NT2/D1 (cell line): ENCODE data around the gene CD200R1L.

Source experiments
- DNase-seq: peaks from one replicate; pipeline ENCODE4 v3.0.0-alpha.2; 2011; ENCODE audit warnings: low read depth, low spot score
- H3K27me3 ChIP-seq: 2 replicates; pipeline ENCODE4 v1.6.0; 2011; ENCODE audit warnings: mild to moderate bottlenecking; ENCODE audit not compliant: insufficient read length, insufficient read depth
- H3K36me3 ChIP-seq: 2 replicates; pipeline ENCODE4 v1.6.1; 2011; ENCODE audit warnings: mild to moderate bottlenecking, low read length, mixed read lengths; ENCODE audit not compliant: insufficient read depth, insufficient read length
- H3K4me1 ChIP-seq: 2 replicates; pipeline ENCODE4 v1.5.1; 2011; ENCODE audit not compliant: insufficient read depth, insufficient read length
- H3K4me3 ChIP-seq: 2 replicates; pipeline ENCODE4 v1.5.1; 2011; ENCODE audit warnings: low read depth; ENCODE audit not compliant: insufficient read length
- H3K9ac ChIP-seq: 2 replicates; pipeline ENCODE4 v1.6.0; 2011; ENCODE audit warnings: low read depth; ENCODE audit not compliant: insufficient read length
- H3K9me3 ChIP-seq: 2 replicates; pipeline ENCODE4 v1.5.1; 2011; ENCODE audit warnings: mild to moderate bottlenecking, low read length; ENCODE audit not compliant: insufficient read depth
- SUZ12 ChIP-seq: IDR thresholded peaks from 2 replicates; pipeline ENCODE4 v1.6.1; 2011; ENCODE audit not compliant: insufficient read length, insufficient read depth; ENCODE audit errors: extremely low read depth
- YY1 ChIP-seq: IDR thresholded peaks from 2 replicates; pipeline ENCODE4 v1.6.1; 2011; ENCODE audit not compliant: insufficient read length, insufficient read depth
- ZNF274 ChIP-seq: IDR thresholded peaks from 2 replicates; pipeline ENCODE4 v1.6.1; 2011; ENCODE audit warnings: mild to moderate bottlenecking, low read depth, low read length

The CD200R1L gene

DNA sequence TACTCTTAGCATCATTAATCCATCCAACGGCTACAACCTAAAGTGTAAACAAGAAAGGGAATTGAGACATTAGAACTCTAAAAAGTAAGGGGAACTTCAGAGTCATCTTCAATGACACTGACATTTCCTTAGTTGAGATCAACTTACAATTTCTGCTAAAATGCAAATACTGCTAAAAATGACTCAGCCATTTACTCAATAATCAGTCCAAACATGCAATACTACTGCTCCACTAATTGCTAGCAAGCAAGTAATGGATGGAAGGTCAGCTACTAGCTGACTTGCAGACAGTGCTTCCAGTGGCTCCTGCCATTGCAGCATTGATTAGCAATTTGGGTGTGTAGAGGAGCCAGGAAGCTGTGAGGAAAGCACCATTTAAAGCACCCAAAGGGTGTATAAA, 28.4 kb downstream of the CD200R1L start:
- H3K9me3 ChIP-seq = no peaks in the 10 kb centered on the region
- H3K4me1 ChIP-seq = no peaks in the 10 kb centered on the region
- no peak overlapping the region for H3K4me3 ChIP-seq
- TF ChIP-seq YY1 = no peak
- no peaks in the 10 kb centered on the region for H3K36me3 ChIP-seq
- no peak overlapping the region for H3K9ac ChIP-seq
- DNase-seq = no peak
- no peaks in the 10 kb centered on the region for H3K27me3 ChIP-seq

DNA sequence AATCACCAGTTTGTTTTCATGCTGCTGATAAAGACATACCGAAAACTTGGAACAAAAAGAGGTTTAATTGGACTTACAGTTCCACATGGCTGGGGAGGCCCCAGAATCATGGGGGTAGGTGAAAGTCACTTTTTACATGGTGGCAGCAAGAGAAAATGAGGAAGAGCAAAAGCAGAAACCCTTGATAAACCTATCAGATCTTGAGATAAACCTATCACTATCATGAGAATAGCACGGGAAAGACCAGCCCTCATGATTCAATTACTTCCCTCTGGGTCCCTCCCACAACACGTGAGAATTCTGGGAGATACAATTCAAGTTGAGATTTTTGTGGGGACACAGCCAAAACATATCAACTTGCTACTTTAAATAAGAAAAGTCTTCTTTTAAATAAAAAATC, 28.9 kb downstream of the CD200R1L start:
- Histone ChIP-seq H3K27me3 (no peaks in the 10 kb centered on the region), H3K9me3 (no peaks in the 10 kb centered on the region), H3K9ac (no peak overlapping the region), H3K4me3 (no peak overlapping the region), H3K36me3 (no peaks in the 10 kb centered on the region), H3K4me1 (no peaks in the 10 kb centered on the region)
- TF ChIP-seq YY1 (no peak), ZNF274 (no peak), SUZ12 (no peak)
- no peak for DNase-seq

DNA sequence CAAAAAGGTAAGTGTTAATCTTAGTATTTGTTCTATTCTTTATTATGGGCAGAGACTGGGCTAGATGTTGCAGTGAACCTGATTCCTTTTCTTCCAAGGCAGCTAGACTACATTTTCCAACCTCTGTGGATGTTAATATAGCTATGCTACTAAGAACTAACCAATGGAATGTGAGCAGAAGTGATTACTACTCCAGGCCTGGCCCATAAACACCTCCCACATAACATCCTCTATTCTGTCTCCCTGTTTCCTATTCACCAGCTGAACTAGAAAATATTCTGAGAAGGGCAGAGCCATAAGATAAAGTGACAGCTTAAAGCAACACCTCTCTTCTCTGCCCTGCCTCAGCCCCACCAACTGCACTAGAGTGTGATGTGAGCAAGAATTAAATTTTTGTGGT, 29.4 kb downstream of the CD200R1L start:
- DNase-seq = no peak
- no peak overlapping the region for H3K9ac ChIP-seq
- H3K36me3 ChIP-seq = no peaks in the 10 kb centered on the region
- no peaks in the 10 kb centered on the region for H3K4me1 ChIP-seq
- H3K27me3 ChIP-seq = no peaks in the 10 kb centered on the region
- H3K4me3 ChIP-seq = no peak overlapping the region
- no peak for TF ChIP-seq YY1
- TF ChIP-seq SUZ12 = no peak
- no peak for TF ChIP-seq ZNF274
- H3K9me3 ChIP-seq = no peaks in the 10 kb centered on the region

DNA sequence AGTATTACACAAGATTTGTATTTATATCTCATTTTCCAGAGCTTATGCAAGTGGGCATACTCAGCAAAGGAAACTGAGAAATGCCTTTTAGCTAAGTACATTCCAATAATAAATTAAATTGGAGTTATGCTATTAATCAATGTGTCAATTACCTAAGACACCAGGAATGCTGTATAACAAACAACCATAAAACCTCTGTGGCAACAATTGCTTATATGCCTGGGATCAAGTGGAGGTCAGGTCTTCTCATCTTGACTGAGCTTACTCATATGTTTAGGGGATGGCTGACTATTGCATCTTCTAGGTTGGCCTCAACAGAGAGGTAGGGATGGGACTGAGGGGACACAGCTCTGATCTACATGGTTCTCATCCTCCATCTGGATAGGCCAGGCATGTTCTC, 30.7 kb downstream of the CD200R1L start:
- Histone ChIP-seq H3K27me3 (no peaks in the 10 kb centered on the region), H3K4me3 (no peak overlapping the region), H3K4me1 (no peaks in the 10 kb centered on the region), H3K9me3 (no peaks in the 10 kb centered on the region), H3K9ac (no peak overlapping the region), H3K36me3 (no peaks in the 10 kb centered on the region)
- no peak for DNase-seq
- no peak for TF ChIP-seq ZNF274
- no peak for TF ChIP-seq SUZ12
- TF ChIP-seq YY1 = no peak

DNA sequence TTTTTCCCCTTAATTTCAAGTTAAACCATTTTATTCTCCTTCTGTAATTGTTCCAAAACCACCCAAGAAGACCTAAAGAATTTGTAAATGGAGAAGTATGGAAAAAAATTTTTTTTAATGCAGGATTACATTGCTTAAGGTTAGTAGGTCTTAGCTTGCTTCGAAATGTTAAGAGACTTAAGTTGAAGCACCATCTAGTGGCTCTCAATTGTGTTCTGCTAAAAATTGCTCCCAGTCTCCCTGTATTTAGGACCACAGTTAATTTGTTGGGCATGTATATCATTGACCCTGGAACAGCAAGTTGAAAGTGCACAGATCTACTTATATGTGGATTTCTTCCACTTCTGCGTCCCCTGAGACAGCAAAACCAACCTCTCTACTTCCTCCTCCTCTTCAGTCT, 32.4 kb downstream of the CD200R1L start:
- no peak overlapping the region for H3K9ac ChIP-seq
- TF ChIP-seq YY1 (no peak), ZNF274 (no peak), SUZ12 (no peak)
- DNase-seq = no peak
- H3K4me1 ChIP-seq = no peaks in the 10 kb centered on the region
- no peaks in the 10 kb centered on the region for H3K9me3 ChIP-seq
- no peaks in the 10 kb centered on the region for H3K27me3 ChIP-seq
- H3K4me3 ChIP-seq = no peak overlapping the region
- no peaks in the 10 kb centered on the region for H3K36me3 ChIP-seq

DNA sequence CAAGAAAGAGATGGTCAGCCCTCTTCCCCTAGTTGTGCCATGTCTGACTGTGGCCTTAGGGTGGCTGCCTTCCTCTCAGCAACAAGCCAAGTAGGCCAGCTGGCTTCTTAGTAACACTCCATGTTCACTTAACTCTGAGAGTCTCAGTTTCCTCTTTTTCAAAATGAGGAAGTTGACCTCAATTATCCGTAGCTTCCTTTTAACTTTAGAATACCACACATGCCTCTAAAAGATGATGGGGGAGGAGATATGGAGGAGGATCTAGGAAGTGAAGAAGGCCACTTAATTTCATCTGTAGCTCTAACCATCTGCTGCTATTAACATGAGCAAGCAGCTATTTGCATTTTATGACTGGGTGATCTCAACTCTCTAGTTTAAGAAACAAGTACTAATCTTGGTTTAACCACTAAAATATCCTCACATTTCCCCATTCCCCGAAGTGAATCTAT, 32.9 kb downstream of the CD200R1L start:
- Histone ChIP-seq H3K4me3 (no peak overlapping the region), H3K9ac (no peak overlapping the region), H3K4me1 (no peaks in the 10 kb centered on the region), H3K9me3 (no peaks in the 10 kb centered on the region), H3K36me3 (no peaks in the 10 kb centered on the region), H3K27me3 (no peaks in the 10 kb centered on the region)
- TF ChIP-seq ZNF274 = no peak
- no peak for TF ChIP-seq YY1
- no peak for TF ChIP-seq SUZ12
- no peak for DNase-seq

DNA sequence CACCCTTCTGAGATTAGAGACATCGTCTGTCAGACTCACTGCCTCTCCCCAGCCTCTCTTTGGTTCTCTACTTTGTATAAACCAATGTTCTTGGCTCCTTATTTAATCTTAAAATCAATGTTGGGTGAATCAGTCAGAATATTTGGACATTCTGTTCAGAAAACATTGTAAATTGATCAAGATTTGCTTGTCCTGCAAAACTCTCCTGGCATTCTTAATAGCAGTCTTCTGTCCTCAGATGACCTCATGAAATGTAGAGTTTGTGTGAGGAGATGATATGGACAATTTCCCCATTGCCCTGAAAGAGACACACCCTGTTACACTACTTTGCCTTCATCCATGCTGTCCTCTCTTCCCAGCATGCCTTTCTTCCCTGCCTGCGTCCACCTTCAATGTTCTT, 33.6 kb downstream of the CD200R1L start:
- TF ChIP-seq ZNF274 (no peak), SUZ12 (no peak)
- no peaks in the 10 kb centered on the region for H3K9me3 ChIP-seq
- H3K9ac ChIP-seq = no peak overlapping the region
- H3K4me3 ChIP-seq = no peak overlapping the region
- H3K36me3 ChIP-seq = no peaks in the 10 kb centered on the region
- no peak for DNase-seq
- no peaks in the 10 kb centered on the region for H3K27me3 ChIP-seq
- H3K4me1 ChIP-seq = no peaks in the 10 kb centered on the region

DNA sequence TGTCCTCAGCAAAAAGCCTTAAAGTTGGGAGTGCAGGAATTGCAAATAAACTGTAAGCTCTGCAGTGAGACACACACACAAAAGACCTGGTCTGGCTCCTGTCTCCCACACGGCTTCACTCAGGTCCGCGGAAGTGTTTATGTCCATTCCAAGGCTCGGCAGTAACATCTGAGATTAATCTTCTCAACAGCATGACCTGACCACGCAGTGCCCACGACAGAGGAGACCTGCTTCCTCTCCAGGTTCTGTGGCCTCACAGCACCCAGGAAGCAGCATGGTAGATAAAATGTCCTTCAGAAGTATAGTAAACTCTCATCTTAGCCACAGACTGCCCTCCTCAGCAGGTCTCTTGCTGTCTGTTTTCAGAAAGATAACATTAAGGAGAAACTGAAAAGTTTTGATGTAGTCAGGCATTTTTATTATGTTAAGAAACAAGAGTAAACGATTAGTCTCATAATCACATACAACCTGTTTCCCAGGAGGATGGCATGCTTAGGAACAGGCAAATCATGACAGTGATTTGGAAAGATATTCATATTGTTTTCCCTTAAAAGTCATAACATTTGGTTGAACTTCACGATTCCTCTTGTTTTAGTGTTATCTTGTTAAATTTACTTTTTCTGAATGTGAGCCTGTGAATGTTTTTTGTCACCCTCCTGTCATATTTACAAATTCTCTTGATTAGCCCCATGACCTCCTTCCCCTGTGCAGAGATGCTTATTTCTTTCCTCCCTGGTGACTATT, 34.6 kb downstream of the CD200R1L start:
- Histone ChIP-seq H3K27me3 (no peaks in the 10 kb centered on the region), H3K4me3 (no peak overlapping the region), H3K9me3 (no peaks in the 10 kb centered on the region), H3K4me1 (no peaks in the 10 kb centered on the region), H3K36me3 (no peaks in the 10 kb centered on the region), H3K9ac (no peak overlapping the region)
- no peak for DNase-seq
- TF ChIP-seq ZNF274 = no peak
- TF ChIP-seq YY1 = no peak
